Femur (tissue), 1 donor: ENCODE data around the gene CYBA.

Source experiments
- DNase-seq: peaks from one replicate; pipeline ENCODE4 v3.0.0-alpha.2; 2017

Gene CYBA

GRCh38 chr16:88659160-88659559, 8.3 kb upstream of the CYBA start:
- DNase-seq, result no peak

- no peak for DNase-seq
Measured at GRCh38 chr16:88658714-88659113, 7.9 kb upstream of the CYBA start.

- DNase-seq, result no peak
Measured at GRCh38 chr16:88657371-88657770, 6.5 kb upstream of the CYBA start.

- DNase-seq, result no peak
Measured at GRCh38 chr16:88656291-88656980, 5.6 kb upstream of the CYBA start.

- DNase-seq, result no peak
Measured at GRCh38 chr16:88655733-88656281, 5.0 kb upstream of the CYBA start.

GRCh38 chr16:88655053-88655732, 4.3 kb upstream of the CYBA start:
- DNase-seq, result no peak

- DNase-seq, result no peak
Measured at GRCh38 chr16:88654363-88655052, 3.7 kb upstream of the CYBA start.

GRCh38 chr16:88653596-88654362, 2.9 kb upstream of the CYBA start:
- no peak for DNase-seq

GRCh38 chr16:88653101-88653500, 2.2 kb upstream of the CYBA start:
- DNase-seq, result no peak

- DNase-seq, result no peak
Measured at GRCh38 chr16:88652762-88653063, 1.9 kb upstream of the CYBA start.

- no peak for DNase-seq
Measured at GRCh38 chr16:88651989-88652761, 1.3 kb upstream of the CYBA start.

GRCh38 chr16:88651276-88651988, 579 bp upstream of the CYBA start:
- DNase-seq, result peak; percentile 75

- DNase-seq, result peak; percentile 66
Measured at GRCh38 chr16:88649924-88650748, 717 bp downstream of the CYBA start.

GRCh38 chr16:88649195-88649923, 1.5 kb downstream of the CYBA start:
- DNase-seq, result no peak

GRCh38 chr16:88647178-88648070, 3.4 kb downstream of the CYBA start:
- DNase-seq, result no peak

- DNase-seq, result no peak
Measured at GRCh38 chr16:88646345-88647034, 4.4 kb downstream of the CYBA start.

GRCh38 chr16:88645941-88646340, 4.9 kb downstream of the CYBA start:
- no peak for DNase-seq

- DNase-seq, result no peak
Measured at GRCh38 chr16:88645455-88645854, 5.4 kb downstream of the CYBA start.

GRCh38 chr16:88643644-88643932, 7.3 kb downstream of the CYBA start:
- no peak for DNase-seq
